HG02870 (cell line): ENCODE results near the gene SCD5.

Experiments
- ATAC-seq: cut with Tn5 transposase; IDR thresholded peaks from one replicate; pipeline ENCODE4 v1.9.1; 2021; ENCODE audit warnings: mild to moderate bottlenecking, moderate library complexity; ENCODE audit not compliant: unreplicated experiment

The SCD5 gene

GRCh38 chr4:82773057-82773456, 25.5 kb downstream of the SCD5 start:
- no peak for ATAC-seq

- ATAC-seq = no peak
Observed at GRCh38 chr4:82770607-82771006, 28.0 kb downstream of the SCD5 start.

DNA sequence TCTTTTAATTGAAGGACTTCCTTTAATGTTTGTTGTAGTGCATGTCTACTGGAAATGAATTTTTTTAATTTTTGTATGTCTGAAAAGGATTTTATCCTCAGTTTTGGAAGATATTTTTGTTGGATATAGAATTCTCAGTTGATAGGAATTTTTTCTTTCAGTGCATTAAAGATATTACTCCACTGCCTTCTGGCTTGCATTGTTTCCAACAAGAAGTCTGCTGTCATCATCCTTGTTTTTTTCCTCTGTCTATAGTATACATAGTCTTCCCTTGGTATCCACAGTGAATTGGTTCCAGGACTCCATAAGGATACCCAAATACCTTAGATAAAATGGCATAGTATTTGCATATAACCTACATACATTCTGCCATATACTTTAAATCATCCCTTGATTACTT, 33.5 kb downstream of the SCD5 start:
- no peak for ATAC-seq

DNA sequence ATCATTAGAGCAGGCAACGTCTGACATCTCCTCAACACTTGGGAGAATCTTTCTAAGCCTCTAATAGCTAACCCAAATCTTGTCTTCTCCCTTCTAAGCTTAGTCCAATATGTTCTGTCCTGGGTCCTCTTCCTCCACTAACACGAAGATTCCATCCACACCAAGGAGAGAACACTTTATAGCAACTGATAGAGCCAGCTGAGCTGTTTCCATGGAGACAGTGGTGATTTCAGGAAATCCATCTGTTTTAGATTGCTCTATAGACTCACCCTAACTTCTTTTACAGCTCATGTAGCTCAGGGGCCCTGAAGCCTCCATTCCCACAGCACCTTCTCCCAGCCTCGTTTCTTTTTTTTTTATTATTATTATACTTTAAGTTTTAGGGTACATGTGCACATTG, 37.4 kb downstream of the SCD5 start:
- ATAC-seq = no peak

- no peak for ATAC-seq
Observed at GRCh38 chr4:82758701-82759685, 39.6 kb downstream of the SCD5 start.

GRCh38 chr4:82756061-82756460, 42.5 kb downstream of the SCD5 start:
- ATAC-seq = no peak

- ATAC-seq = no peak
Observed at GRCh38 chr4:82755650-82756049, 42.9 kb downstream of the SCD5 start.

DNA sequence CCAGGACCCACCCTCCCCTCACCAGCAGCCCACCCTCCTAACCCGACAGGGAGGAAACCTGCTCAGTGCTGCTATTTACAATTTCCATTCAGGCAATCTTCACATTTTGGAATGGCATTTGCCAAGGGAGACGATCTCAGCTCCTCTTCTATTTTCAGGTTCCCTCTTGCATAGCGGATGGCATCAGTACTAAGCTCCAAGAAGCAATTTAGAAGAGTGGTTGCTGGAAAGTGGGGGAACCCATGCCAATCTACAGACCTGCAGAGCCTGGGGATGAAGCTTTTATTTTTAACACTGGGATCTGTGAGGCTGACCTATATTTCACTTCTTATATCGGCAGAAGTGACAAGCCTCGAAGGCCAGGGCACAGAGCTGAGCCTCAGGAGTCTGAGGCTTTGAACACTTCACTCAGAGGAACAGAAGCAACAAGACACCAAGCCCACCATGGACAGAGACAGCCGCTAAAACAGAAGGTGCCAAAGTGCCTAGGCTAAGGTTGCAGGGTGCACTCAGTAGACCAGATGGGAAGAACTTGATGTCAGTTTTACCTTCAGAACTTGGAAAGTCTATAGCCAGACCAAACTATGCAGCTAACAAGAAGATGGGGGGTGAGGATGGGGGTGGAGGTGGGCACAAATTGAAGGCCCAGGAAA, 44.0 kb downstream of the SCD5 start:
- no peak for ATAC-seq

DNA sequence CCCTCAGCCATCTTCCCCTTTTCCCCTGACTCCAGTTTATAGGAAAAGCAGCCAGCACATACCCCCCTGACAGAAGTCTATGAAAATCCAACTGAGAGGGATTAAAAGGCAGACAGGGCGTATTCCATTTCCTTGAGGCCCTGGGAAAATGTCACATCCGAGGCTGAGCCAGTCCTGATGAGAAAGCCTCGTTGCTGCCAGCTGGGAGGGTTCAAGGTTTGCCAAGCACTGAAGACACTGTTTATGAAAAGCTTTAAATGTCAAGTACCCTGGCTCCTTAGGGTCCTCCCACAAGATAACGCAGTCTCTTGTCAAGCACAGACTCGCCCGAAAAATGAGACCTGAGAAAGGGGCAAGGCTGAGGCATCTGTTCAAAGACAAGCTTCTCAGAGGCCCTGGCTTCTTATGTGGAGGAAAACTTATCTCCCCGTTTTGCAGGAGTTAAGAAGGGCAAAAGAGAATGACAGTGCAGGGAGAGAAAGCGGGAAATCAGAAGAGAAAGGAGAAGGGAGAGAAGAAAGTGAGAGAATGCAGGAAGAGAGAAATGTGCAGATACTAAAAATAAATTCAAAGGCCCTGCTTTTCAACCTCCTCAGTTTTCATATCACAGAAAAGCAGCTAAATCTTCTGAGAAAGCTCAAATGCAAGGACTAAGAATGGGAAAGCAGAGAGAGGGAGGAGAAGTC, 44.7 kb downstream of the SCD5 start:
- no peak for ATAC-seq

GRCh38 chr4:82753238-82753637, 45.4 kb downstream of the SCD5 start:
- no peak for ATAC-seq

DNA sequence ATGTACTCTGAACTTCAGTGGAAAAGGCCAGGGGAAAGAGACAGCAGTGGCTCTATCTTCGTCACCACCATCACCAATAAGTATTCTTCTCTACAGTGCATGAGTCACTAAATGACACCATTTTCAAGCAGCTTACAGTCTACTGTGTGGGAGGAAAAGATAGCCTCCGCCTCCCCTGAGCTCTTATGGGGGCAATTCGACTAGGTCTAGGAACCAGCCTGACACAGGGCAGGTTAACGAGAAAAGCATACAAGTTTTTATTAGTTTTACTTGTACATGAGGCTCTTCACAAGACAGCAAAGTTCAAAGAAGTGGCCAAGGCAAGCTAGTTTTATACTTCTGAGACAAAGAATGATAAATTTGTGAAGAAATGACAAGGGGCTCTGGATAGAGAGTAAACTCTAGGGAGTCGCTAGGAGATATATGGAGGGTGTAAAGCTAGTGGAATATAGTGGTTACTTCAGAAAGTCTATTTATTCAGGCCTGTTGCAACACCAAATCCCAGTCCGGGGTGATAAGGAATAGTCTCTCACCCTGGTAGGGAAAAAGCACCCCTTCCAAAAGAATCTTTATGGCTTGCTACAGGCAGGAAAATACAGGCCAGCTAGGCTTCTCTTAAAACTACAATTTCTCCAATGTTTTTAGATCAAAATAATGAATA, 49.7 kb downstream of the SCD5 start:
- no peak for ATAC-seq

GRCh38 chr4:82747686-82748575, 50.7 kb downstream of the SCD5 start:
- no peak for ATAC-seq

- ATAC-seq = no peak
Observed at GRCh38 chr4:82746705-82747574, 51.7 kb downstream of the SCD5 start.

DNA sequence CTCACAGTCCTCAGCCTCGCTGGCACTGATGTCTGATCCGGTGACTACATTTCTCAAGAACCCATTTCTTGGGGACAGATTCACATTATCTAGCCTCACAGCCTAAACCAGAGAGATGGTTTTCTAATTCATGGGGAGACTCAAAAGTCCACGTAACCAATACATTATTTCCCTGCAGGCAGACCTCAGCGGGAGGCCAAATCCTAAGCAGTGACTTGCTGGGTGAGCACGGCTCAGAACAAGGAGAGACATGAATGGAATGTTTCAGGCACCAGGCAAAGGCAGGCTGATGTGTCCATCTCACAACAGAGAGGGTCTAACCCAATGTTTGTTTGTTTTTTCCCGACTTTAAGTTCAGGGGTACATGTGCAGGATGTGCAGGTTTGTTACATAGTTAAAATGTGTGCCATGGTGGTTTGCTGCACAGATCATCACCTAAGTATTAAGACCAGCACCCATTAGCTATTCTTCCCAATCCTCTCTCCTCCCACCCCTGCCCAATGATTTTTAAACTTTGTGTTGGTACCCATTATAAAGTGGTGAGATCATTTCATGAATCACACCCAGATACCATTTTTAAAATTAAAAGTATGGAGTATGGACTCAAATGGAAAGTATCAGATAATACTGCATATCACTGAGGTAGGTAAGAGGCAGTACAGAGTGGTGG, 53.3 kb downstream of the SCD5 start:
- ATAC-seq = no peak

GRCh38 chr4:82744284-82744968, 54.2 kb downstream of the SCD5 start:
- ATAC-seq = no peak

DNA sequence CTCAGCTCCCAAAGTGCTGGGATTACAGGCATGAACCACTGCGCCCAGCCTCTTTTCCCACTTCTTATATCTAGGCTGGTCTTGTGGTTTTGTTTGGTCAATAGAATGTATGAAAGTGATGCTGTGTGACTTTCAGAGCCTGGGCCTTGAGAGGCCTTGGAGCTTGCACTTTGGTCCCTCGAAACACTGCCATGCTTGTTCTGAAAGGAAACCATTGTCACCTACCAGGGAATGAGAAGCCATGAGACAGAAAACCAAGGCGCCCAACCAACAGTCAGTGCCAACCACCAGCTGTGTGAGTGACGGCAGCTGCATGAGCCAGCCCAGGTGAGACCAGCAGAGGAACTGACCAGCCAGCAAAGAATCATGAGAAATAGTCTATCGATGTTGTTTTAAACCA, 57.4 kb downstream of the SCD5 start:
- no peak for ATAC-seq

- ATAC-seq = peak; percentile 96
Observed at GRCh38 chr4:82739287-82740190, 59.1 kb downstream of the SCD5 start.
